ENCODE results near the gene ARHGEF11. TPM values are rescaled to one million over a fixed set of nuclear protein-coding genes. Genes with fewer than 3 reads are reported as not detected.

The ARHGEF11 gene
- total RNA-seq, 1 experiment from 2014 or later = 41.1 TPM

DNA sequence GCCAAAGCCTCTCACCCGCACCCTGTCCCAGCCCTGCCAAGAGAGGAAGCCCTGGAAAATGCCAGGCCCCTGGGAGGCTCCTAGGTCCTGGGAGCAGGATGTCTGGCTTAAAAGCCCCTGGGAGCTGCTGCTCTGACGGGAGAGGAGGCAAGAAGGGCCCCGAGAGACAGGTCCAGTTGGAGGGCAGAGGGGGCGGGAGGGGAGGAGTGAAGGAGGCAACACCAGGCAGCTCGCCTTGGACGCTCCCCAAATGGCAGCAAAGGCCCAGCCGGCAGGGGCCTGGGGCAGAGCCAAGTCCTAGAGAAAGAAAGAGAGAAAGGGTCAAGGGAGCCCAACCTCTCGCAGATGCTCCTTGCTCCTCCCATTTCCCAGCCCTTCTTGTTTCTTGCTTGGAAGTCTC is 47.3 kb upstream of the ARHGEF11 start:
- Histone ChIP-seq H3K9ac (ENCODE audit: extremely low read depth, insufficient read length, low read length) (no peak overlapping the region), H3K79me2 (ENCODE audit: insufficient read depth, low read length) (no peaks in the 10 kb centered on the region), H2BK5ac (ENCODE audit: insufficient read length, low read length) (no peak overlapping the region), H4K91ac (ENCODE audit: insufficient read length, low read depth, low read length) (no peak overlapping the region), H3K4me1 (ENCODE audit: insufficient read depth, low read length) (0 out of 2 replicates have a peak, but pooled peaks cover 2% of the 10 kb centered on the region), H3K4ac (ENCODE audit: low read depth, low read length) (no peak overlapping the region), H2BK20ac (ENCODE audit: low read depth, low read length, poor library complexity, severe bottlenecking) (no peak overlapping the region), H3K79me1 (ENCODE audit: insufficient read depth, low read depth, low read length, poor library complexity, severe bottlenecking) (no peaks in the 10 kb centered on the region), H3K23me2 (ENCODE audit: insufficient read length, low read depth, low read length, poor library complexity, severe bottlenecking) (no peaks in the 10 kb centered on the region), H4K5ac (ENCODE audit: insufficient read length, low read depth, low read length) (no peak overlapping the region), H3K27ac (ENCODE audit: insufficient read length, low read depth, low read length) (no peak overlapping the region), H4K20me1 (ENCODE audit: control insufficient read depth, insufficient read depth, insufficient read length) (no peaks in the 10 kb centered on the region), H3K14ac (ENCODE audit: insufficient read depth, low read length) (no peak overlapping the region), H4K8ac (replicated peaks; ENCODE audit: insufficient read length, low read depth, low read length) (no peak overlapping the region), H3K56ac (ENCODE audit: insufficient read length, low read depth, low read length) (no peak overlapping the region), H3K18ac (ENCODE audit: insufficient read length, low read depth, low read length) (no peak overlapping the region), H3K9me3 (ENCODE audit: control insufficient read depth, low read depth, low read length) (no peaks in the 10 kb centered on the region), H2BK120ac (ENCODE audit: low read depth, low read length, poor library complexity, severe bottlenecking) (no peak overlapping the region), H3T11ph (ENCODE audit: low read length) (no peak overlapping the region), H2BK15ac (ENCODE audit: low read depth, low read length) (no peak overlapping the region), H3K4me2 (ENCODE audit: insufficient read depth, insufficient read length, low read length) (no peak overlapping the region), H2BK12ac (ENCODE audit: insufficient read length, low read depth, low read length) (no peak overlapping the region), H2AFZ (ENCODE audit: low read length) (no peak overlapping the region), H2AK5ac (ENCODE audit: insufficient read length, low read length) (no peak overlapping the region), H3K23ac (ENCODE audit: insufficient read length, low read depth, low read length) (no peak overlapping the region), H3K27me3 (ENCODE audit: insufficient read depth, low read length) (no peaks in the 10 kb centered on the region)
- H3K27me3 Mint-ChIP-seq (ENCODE audit: low read depth) = no peaks in the 10 kb centered on the region
- no peaks in the 10 kb centered on the region for H3K9me3 Mint-ChIP-seq
- no peaks in the 10 kb centered on the region; a peak in 1 of 7 replicates for H3K36me3 Mint-ChIP-seq (ENCODE audit: insufficient read depth in 1 of 3, low read depth in 3 of 3)
- TF ChIP-seq, protein P1, sequence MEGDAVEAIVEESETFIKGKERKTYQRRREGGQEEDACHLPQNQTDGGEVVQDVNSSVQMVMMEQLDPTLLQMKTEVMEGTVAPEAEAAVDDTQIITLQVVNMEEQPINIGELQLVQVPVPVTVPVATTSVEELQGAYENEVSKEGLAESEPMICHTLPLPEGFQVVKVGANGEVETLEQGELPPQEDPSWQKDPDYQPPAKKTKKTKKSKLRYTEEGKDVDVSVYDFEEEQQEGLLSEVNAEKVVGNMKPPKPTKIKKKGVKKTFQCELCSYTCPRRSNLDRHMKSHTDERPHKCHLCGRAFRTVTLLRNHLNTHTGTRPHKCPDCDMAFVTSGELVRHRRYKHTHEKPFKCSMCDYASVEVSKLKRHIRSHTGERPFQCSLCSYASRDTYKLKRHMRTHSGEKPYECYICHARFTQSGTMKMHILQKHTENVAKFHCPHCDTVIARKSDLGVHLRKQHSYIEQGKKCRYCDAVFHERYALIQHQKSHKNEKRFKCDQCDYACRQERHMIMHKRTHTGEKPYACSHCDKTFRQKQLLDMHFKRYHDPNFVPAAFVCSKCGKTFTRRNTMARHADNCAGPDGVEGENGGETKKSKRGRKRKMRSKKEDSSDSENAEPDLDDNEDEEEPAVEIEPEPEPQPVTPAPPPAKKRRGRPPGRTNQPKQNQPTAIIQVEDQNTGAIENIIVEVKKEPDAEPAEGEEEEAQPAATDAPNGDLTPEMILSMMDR (conservative IDR thresholded peaks at IDR 0.05) = no peak
- peaks cover 19 to 28% of the 10 kb centered on the region in 2 experiments for H3K4me1 Mint-ChIP-seq
- no peak overlapping the region for H3K4me3 Mint-ChIP-seq
- 0 out of 7 replicates have a peak overlapping the region, but pooled peaks of 1 of the 3 experiments have one; percentile 43 for H3K27ac Mint-ChIP-seq
- no CpG with 5 or more reads among the region's 8 CpGs for WGBS (ENCODE audit: extremely low coverage, insufficient read length, low lambda C conversion rate)
- peak; percentile 33 for DNase-seq

All from H9 (cell line).